ENCODE data around the gene LRPPRC. TPM values are rescaled to one million over a fixed set of nuclear protein-coding genes. Genes with fewer than 3 reads are reported as not detected.

Gene LRPPRC
- total RNA-seq, 1 experiment from 2014 or later, result 242 TPM

DNA sequence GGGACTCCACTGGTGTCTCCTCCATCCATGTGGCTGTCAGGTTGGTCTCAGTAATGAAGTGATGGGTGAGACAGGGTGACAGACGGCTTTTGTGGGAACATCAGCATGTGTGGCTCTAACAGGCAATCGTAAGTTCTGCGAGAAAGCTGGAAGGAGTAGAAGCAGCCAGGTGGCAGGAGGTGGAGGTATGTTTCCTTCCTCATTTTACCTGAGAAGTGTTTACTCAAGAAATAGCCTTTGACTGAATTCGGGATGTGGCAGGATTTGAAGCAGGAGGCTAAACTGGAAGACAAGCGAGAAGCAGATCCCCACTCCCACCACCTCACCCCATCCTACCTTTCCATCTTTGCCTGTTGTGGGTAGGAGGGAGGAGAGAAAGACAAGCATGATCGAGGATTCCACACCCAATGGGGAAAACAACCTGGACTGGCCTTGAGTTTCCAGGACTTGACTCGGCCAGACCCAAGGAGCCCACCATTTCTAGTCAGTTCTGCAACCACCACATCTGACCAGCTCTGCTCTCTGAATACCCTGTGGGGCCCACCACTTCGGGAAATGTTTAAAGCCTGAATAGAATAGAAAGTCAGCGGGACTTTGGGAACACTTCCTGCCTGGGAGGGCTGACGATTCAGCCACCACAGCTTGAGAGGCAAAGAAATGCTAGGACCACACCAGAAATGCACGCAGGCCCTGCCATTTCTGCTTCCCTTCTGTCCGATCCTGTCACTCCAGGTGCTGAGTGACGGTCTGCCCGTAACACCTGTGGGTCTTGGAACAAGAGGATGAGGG is 155.8 kb downstream of the LRPPRC start:
- DNase-seq (ENCODE audit: low spot score), result no peak
- in situ Hi-C loops (cut with HindIII; ENCODE audit: low sequenced_read_pairs), result no loop called here

DNA sequence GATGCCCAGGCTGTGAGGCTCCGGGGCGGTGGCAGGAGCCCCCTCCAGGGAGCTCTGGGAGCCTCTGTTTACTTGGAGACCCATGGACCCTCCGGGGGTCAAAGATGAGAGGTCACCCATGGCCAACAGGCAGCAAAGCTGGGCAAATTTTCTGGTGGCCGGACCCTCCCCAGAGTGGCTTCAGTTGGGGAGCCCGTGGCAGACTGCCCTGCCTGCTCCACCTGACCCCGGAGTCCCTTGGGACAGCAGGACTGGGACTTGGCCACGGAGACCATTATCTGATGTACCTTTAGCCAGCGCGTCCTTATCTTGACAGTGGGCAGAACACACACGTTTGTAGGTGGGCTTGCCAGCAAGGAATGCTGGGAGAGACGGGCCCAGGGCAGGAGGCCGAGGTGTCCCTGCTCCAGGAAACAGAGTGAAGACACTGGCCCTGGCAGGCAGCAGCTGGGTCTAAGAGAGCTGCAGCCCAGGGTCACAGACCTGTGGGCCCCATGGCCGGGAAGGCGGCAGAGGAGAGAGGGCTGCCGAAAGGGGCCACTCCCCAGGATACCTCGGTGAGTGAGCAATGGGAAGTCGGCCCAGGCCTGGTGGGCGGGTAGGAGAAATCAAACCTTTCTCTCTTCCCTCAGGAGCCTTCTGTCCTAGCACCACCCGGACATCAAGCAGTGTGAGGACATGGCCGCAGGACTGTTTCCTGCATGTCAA is 157.1 kb downstream of the LRPPRC start, which contains the start of the genes ABCG5 and ABCG8:
Gene ABCG5, minus strand, starts transcription at position 280 of the 708 bp plus-strand sequence. Its CDS starts 160 bp downstream, at position 120.
Gene ABCG8, plus strand, starts transcription at position 412 of the 708 bp plus-strand sequence. Its CDS starts 83 bp downstream, at position 495.
- in situ Hi-C loops (cut with HindIII; ENCODE audit: low sequenced_read_pairs), result no loop called here
- no peak for DNase-seq (ENCODE audit: low spot score)

DNA sequence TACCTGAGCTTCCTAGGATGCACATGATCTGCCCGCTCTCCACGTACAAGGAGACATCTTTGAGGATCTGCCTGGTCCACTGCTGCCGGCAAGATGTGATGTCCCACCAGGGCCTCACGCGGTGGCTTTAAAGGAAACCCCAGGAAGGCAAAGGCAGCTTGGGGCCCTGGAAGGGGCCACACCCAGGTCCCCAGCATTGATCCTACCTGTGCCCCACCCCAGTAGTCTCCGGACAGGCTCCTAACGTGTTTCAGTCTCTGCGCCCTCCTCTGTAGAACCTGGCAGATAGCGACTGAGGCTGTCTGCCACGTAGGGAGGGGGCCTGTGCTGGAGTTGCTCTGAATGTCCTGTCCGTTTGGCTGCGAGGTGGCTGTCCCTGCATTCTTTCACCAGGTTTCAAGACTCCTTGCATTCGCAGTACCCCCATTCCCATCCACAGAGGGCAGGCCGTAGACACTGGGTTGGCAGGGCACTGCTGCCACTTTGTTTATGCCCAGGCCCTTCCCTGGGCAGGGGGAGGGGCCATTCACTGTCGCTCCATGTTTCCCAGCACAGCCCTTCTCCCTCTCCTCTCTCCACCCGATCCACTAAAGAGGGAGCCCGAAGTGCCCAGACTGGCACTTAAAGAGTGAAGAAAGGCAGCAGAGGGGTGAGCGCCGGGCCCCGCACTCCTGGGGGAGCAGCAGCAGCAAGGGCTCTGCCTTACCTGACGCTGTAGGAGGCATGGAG is 157.8 kb downstream of the LRPPRC start:
- DNase-seq (ENCODE audit: low spot score), result no peak
- in situ Hi-C loops (cut with HindIII; ENCODE audit: low sequenced_read_pairs), result no loop called here

DNA sequence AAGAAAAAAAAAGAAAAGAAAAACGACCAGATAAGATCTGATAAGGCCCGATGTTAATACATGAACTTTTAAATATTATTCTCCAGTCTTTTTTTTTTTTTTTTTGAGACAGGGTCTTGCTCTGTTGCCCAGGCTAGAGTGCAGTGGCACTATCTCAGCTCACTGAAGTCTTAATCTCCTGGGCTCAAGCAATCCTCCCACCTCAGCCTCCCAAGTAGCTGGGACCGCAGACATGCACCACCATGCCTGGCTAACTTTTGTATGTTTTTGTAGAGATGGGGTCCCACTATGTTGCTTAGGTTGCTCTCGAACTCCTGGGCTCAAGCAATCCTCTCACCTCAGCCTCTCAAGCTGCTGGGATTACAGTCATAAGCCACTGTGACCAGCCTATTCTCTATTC is 158.8 kb downstream of the LRPPRC start:
- DNase-seq (ENCODE audit: low spot score), result no peak
- in situ Hi-C loops (cut with HindIII; ENCODE audit: low sequenced_read_pairs), result no loop called here

Other genes with a start within 250 kb of the LRPPRC start
- gene DYNC2LI1, start 221.9 kb downstream of the LRPPRC start, total RNA-seq (2014; rRNA removed; shearing (Covaris generic)), result 22.4 and 27.8 TPM in 2 replicates
- not detected in 2 replicates for gene ABCG5, start 157.2 kb downstream of the LRPPRC start, total RNA-seq (2014; rRNA removed; shearing (Covaris generic))
- gene ABCG8, start 157.0 kb downstream of the LRPPRC start, total RNA-seq (2014; rRNA removed; shearing (Covaris generic)), result not detected in 2 replicates
- gene PPM1B, start 172.9 kb upstream of the LRPPRC start, total RNA-seq (2014; rRNA removed; shearing (Covaris generic)), result 29.8 and 31.9 TPM in 2 replicates